Neuronal stem cell (in vitro differentiated cells): Measurements from ENCODE around the gene PCBP4.
A peak's percentile ranks its signal among the peaks of the same experiment; 100 is the strongest.

Experiments
- DNase-seq: peaks from one replicate; pipeline ENCODE4 v3.0.0-alpha.2; 2013; ENCODE audit warnings: low spot score
- H2AFZ ChIP-seq: one replicate; pipeline ENCODE4 v1.6.1; 2013; ENCODE audit warnings: mild to moderate bottlenecking, low read length, inconsistent platforms
- H2AK5ac ChIP-seq: 2 replicates; pipeline ENCODE4 v1.6.1; 2013; ENCODE audit warnings: low read depth, mild to moderate bottlenecking, inconsistent platforms, low read length, moderate library complexity, mixed read lengths
- H2BK120ac ChIP-seq: 2 replicates; pipeline ENCODE4 v1.6.1; 2013; ENCODE audit warnings: low read depth, mild to moderate bottlenecking, inconsistent platforms, low read length, moderate library complexity, mixed read lengths
- H2BK12ac ChIP-seq: one replicate; pipeline ENCODE4 v1.6.1; 2013; ENCODE audit warnings: low read length, inconsistent platforms
- H2BK15ac ChIP-seq: 2 replicates; pipeline ENCODE4 v1.6.1; 2013; ENCODE audit warnings: mild to moderate bottlenecking, low read length, inconsistent platforms, mixed read lengths
- H2BK5ac ChIP-seq: one replicate; pipeline ENCODE4 v1.6.1; 2013; ENCODE audit warnings: inconsistent platforms, mild to moderate bottlenecking, low read length, moderate library complexity
- H3K14ac ChIP-seq: one replicate; pipeline ENCODE4 v1.6.1; 2013; ENCODE audit warnings: low read length, inconsistent platforms
- H3K18ac ChIP-seq: 2 replicates; pipeline ENCODE4 v1.6.1; 2013; ENCODE audit warnings: low read length, inconsistent platforms
- H3K23ac ChIP-seq: 2 replicates; pipeline ENCODE4 v1.6.1; 2013; ENCODE audit warnings: low read depth, mild to moderate bottlenecking, mixed read lengths, low read length, inconsistent platforms; ENCODE audit not compliant: poor library complexity
- H3K27ac ChIP-seq: replicated peaks from 3 replicates; pipeline ENCODE4 v1.5.1; 2013; ENCODE audit warnings: low read length, inconsistent platforms
- H3K27me3 ChIP-seq, 3 experiments: 2 replicates each; pipeline ENCODE4 v1.6.1; 2013; ENCODE audit warnings: low read length in 3 of 3, mild to moderate bottlenecking in 2 of 3, inconsistent platforms in 1 of 3, low read depth in 1 of 3, mixed read lengths in 1 of 3, moderate library complexity in 1 of 3; ENCODE audit not compliant: control insufficient read depth in 3 of 3, insufficient read depth in 3 of 3
- H3K36me3 ChIP-seq, 2 donors: replicated peaks in 1 of 2; 2 replicates each; pipeline ENCODE4 v1.6.1; 2013; ENCODE audit warnings: low read length in 2 of 2; ENCODE audit not compliant: control insufficient read depth in 2 of 2, insufficient read depth in 2 of 2
- H3K4ac ChIP-seq: 2 replicates; pipeline ENCODE4 v1.6.1; 2013; ENCODE audit warnings: inconsistent platforms, mild to moderate bottlenecking, low read length, moderate library complexity
- H3K4me1 ChIP-seq, 2 donors: 1 replicate in 1 of 2; 2 replicates in 1 of 2; pipeline ENCODE4 v1.6.1; 2013; ENCODE audit warnings: low read length in 2 of 2, low read depth in 1 of 2; ENCODE audit not compliant: control insufficient read depth in 2 of 2, insufficient read depth in 1 of 2
- H3K4me2 ChIP-seq: one replicate; pipeline ENCODE4 v1.6.1; 2013; ENCODE audit warnings: mild to moderate bottlenecking, low read length, inconsistent platforms; ENCODE audit not compliant: insufficient read depth, poor library complexity, severe bottlenecking
- H3K4me3 ChIP-seq, 2 donors: 2 replicates each; pipeline ENCODE4 v1.5.1; 2013; ENCODE audit warnings: low read length in 2 of 2, mild to moderate bottlenecking in 2 of 2, inconsistent platforms in 1 of 2, moderate library complexity in 1 of 2
- H3K79me1 ChIP-seq: one replicate; pipeline ENCODE4 v1.6.1; 2013; ENCODE audit warnings: low read depth, mild to moderate bottlenecking, inconsistent platforms, low read length, moderate library complexity
- H3K9ac ChIP-seq: one replicate; pipeline ENCODE4 v1.6.1; 2013; ENCODE audit warnings: mild to moderate bottlenecking, low read depth, low read length, inconsistent platforms; ENCODE audit not compliant: poor library complexity
- H3K9me3 ChIP-seq, 2 donors: replicated peaks in 1 of 2; 2 replicates each; pipeline versions ENCODE3 to v1.6.1; 2013; ENCODE audit warnings: low read length in 2 of 2, mild to moderate bottlenecking in 2 of 2, inconsistent platforms in 1 of 2, low read depth in 1 of 2, mixed read lengths in 1 of 2, moderate library complexity in 1 of 2; ENCODE audit not compliant: control insufficient read depth in 2 of 2, insufficient read depth in 1 of 2
- H4K8ac ChIP-seq: one replicate; pipeline ENCODE4 v1.6.1; 2013; ENCODE audit warnings: low read depth, mild to moderate bottlenecking, inconsistent platforms, low read length, moderate library complexity
- H4K91ac ChIP-seq: one replicate; pipeline ENCODE4 v1.6.1; 2013; ENCODE audit warnings: low read length, low read depth, mild to moderate bottlenecking, inconsistent platforms; ENCODE audit not compliant: poor library complexity
- WGBS, 2 donors: extraction: QIAGEN DNeasy Blood & Tissue Kit; methylation state at CpG; one replicate each; pipeline ENCODE4 v1.1.7; 2013; ENCODE audit warnings: missing lambda C conversion rate in 2 of 2, mixed read lengths in 1 of 2; ENCODE audit not compliant: insufficient read length in 2 of 2, insufficient replicate concordance in 1 of 2; ENCODE audit errors: extremely low coverage in 2 of 2; 5-methylcytosine and 5-hydroxymethylcytosine counted together

Gene PCBP4

GRCh38 chr3:52006820-52007133 is 39.5 kb upstream of the PCBP4 start:
- H2BK12ac ChIP-seq = no peak overlapping the region
- no peaks in the 10 kb centered on the region for H3K27me3 ChIP-seq
- H3K4ac ChIP-seq = no peak overlapping the region
- no peak overlapping the region for H2BK15ac ChIP-seq
- H3K4me2 ChIP-seq = no peak overlapping the region
- H2BK5ac ChIP-seq = no peak overlapping the region
- H3K4me1 ChIP-seq = peaks cover 41 to 50% of the 10 kb centered on the region in 2 donors
- H2AFZ ChIP-seq = no peak overlapping the region
- no peaks in the 10 kb centered on the region for H3K9me3 ChIP-seq
- H3K27ac ChIP-seq = no peak overlapping the region
- DNase-seq = no peak
- H3K23ac ChIP-seq = no peak overlapping the region
- no peak overlapping the region for H3K18ac ChIP-seq
- no CpG with 5 or more reads among the region's 6 CpGs for WGBS, 2 donors
- no peaks in the 10 kb centered on the region for H3K36me3 ChIP-seq
- H3K4me3 ChIP-seq = no peak overlapping the region
- H2AK5ac ChIP-seq = peak overlapping the region; percentile 90
- H3K14ac ChIP-seq = no peak overlapping the region
- H4K8ac ChIP-seq = no peak overlapping the region
- no peak overlapping the region for H2BK120ac ChIP-seq
- H3K79me1 ChIP-seq = no peaks in the 10 kb centered on the region
- peak overlapping the region; percentile 13 for H3K9ac ChIP-seq
- no peak overlapping the region for H4K91ac ChIP-seq

- H4K8ac ChIP-seq = no peak overlapping the region
- no peaks in the 10 kb centered on the region for H3K79me1 ChIP-seq
- no peak overlapping the region for H3K23ac ChIP-seq
- H3K27ac ChIP-seq = peak overlapping the region; percentile 53
- H3K9ac ChIP-seq = peak overlapping the region; percentile 85
- no peaks in the 10 kb centered on the region for H3K9me3 ChIP-seq
- WGBS, 2 donors = no CpG with 5 or more reads among the region's 8 CpGs
- H2BK15ac ChIP-seq = peak overlapping the region; percentile 73
- H2BK12ac ChIP-seq = peak overlapping the region; percentile 97
- peak overlapping the region; percentile 59 for H4K91ac ChIP-seq
- H2AFZ ChIP-seq = peak overlapping the region; percentile 87
- H3K4ac ChIP-seq = peak overlapping the region; percentile 77
- H3K4me1 ChIP-seq = peaks cover 43 to 52% of the 10 kb centered on the region in 2 donors
- H3K18ac ChIP-seq = peak overlapping the region; percentile 97
- H3K14ac ChIP-seq = no peak overlapping the region
- peak overlapping the region; percentile 90 for H2AK5ac ChIP-seq
- DNase-seq = no peak
- H2BK120ac ChIP-seq = peak overlapping the region; percentile 84
- peak overlapping the region in 1 of 2 donors; percentile 16 for H3K4me3 ChIP-seq
- H2BK5ac ChIP-seq = peak overlapping the region; percentile 62
- H3K4me2 ChIP-seq = peak overlapping the region; percentile 54
- H3K27me3 ChIP-seq = no peaks in the 10 kb centered on the region
- no peaks in the 10 kb centered on the region for H3K36me3 ChIP-seq
Observed at GRCh38 chr3:52006017-52006819, 39.0 kb upstream of the PCBP4 start.

GRCh38 chr3:52005571-52005986 is 38.3 kb upstream of the PCBP4 start:
- Histone ChIP-seq H3K9ac (peak overlapping the region; percentile 85), H3K27ac (peak overlapping the region; percentile 53), H3K14ac (no peak overlapping the region), H2BK5ac (peak overlapping the region; percentile 82), H3K9me3 (no peaks in the 10 kb centered on the region), H3K18ac (peak overlapping the region; percentile 97), H3K27me3 (no peaks in the 10 kb centered on the region), H3K4me3 (peak overlapping the region in 1 of 2 donors; percentile 16), H2AK5ac (peak overlapping the region; percentile 90), H2BK15ac (peak overlapping the region; percentile 73), H4K8ac (no peak overlapping the region), H3K79me1 (no peaks in the 10 kb centered on the region), H3K23ac (peak overlapping the region; percentile 23), H2BK120ac (peak overlapping the region; percentile 84), H3K4me1 (peaks cover 43 to 52% of the 10 kb centered on the region in 2 donors), H3K36me3 (no peaks in the 10 kb centered on the region), H3K4ac (peak overlapping the region; percentile 69), H2AFZ (peak overlapping the region; percentile 87), H4K91ac (peak overlapping the region; percentile 80), H2BK12ac (peak overlapping the region; percentile 97), H3K4me2 (peak overlapping the region; percentile 54)
- DNase-seq = no peak
- WGBS, 2 donors = no CpG with 5 or more reads among the region's 15 CpGs

GRCh38 chr3:52004906-52005395 is 37.7 kb upstream of the PCBP4 start:
- Histone ChIP-seq H2AFZ (peak overlapping the region; percentile 87), H3K4me3 (no peak overlapping the region), H3K23ac (peak overlapping the region; percentile 23), H3K4ac (no peak overlapping the region), H2BK15ac (peak overlapping the region; percentile 41), H2BK12ac (peak overlapping the region; percentile 77), H4K91ac (peak overlapping the region; percentile 80), H2AK5ac (peak overlapping the region; percentile 42), H3K36me3 (no peaks in the 10 kb centered on the region), H3K18ac (peak overlapping the region; percentile 86), H3K9ac (peak overlapping the region; percentile 71), H2BK120ac (peak overlapping the region; percentile 76), H2BK5ac (peak overlapping the region; percentile 82), H3K14ac (no peak overlapping the region), H4K8ac (no peak overlapping the region), H3K27ac (peak overlapping the region; percentile 44), H3K4me1 (peaks cover 43 to 52% of the 10 kb centered on the region in 2 donors), H3K79me1 (no peaks in the 10 kb centered on the region), H3K9me3 (no peaks in the 10 kb centered on the region), H3K4me2 (no peak overlapping the region), H3K27me3 (peaks cover 0 to under 1% (median 0%) of the 10 kb centered on the region in 3 experiments)
- DNase-seq = no peak
- WGBS, 2 donors = no CpG with 5 or more reads among the region's 4 CpGs
